SK-MEL-5 (cell line): ENCODE measurements around the gene ABHD10. TPM values are rescaled to one million over a fixed set of nuclear protein-coding genes. Genes with fewer than 3 reads are reported as not detected.

Source experiments
- DNase-seq: peaks from one replicate; pipeline ENCODE4 v3.0.0-alpha.2; 2016; ENCODE audit warnings: low read depth, low spot score
- in situ Hi-C: cut with HindIII; loops from 2 replicates; pipeline ENCODE4 v1.10.0; 2016; ENCODE audit warnings: low sequenced_read_pairs, high pct_unique_total_duplicates, low pct_unique_long_range_greater_than_20kb
- polyA plus RNA-seq, 2 experiments: library from polyadenylated mRNA; depleted of rRNA; stranded (reverse); fragments of >200 nt; gene quantifications; 2 replicates each; pipeline ENCODE4 v1.2.3, GENCODE V29; 2015
- total RNA-seq: library from RNA; depleted of rRNA; stranded (reverse); fragments of >200 nt; shearing (Covaris generic); gene quantifications from 2 replicates; pipeline ENCODE4 v1.2.3, GENCODE V29; 2014; rRNA removed

Gene ABHD10
- total RNA-seq = 60.9 and 66.4 TPM in 2 replicates
- 30.1 and 33.3 TPM in 2 replicates for polyA plus RNA-seq (2015; cell fraction: cytosol; rRNA removed)
- 51.7 and 61.7 TPM in 2 replicates for polyA plus RNA-seq (2015; cell fraction: nucleus; rRNA removed)

DNA sequence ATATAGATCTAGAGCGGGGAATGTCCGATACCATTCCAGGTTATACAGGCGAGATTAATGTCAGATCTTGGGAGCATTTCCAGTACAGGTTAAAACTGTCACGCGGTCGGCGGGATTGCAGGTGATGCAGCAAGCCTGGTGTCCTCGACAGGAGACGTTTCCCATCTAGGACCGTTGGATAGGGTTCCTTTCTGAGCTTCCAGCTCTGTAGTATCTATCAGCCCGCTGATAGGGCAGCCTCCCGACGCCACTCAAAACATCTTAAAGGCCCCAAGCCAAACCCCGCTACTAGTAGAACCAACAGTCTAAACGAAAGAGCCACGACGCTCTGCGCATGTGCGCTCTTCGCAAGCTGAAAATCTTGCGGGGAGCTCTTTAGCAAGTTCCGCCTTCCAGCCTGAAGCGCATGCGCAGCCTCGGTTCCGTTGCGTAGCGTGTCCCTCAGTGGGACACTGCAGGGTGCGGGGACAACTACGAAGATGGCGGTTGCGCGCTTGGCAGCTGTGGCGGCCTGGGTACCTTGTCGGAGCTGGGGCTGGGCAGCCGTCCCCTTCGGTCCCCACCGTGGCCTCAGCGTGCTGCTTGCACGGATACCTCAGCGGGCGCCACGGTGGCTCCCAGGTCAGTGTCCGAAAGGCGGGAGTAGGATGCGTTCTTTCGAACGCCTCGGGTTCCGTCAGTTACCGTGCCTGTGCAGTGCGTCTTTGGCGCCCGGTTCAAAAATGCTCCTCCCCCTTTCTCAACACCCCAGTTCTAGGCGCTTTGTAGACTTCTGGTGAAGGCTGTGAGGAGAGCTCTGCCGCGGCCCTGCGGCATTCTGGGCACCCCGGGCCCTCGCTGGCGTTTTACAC, at the start of gene ABHD10:
Gene ABHD10 (plus strand): TSS at position 444 of the 851 bp plus-strand sequence. CDS start 36 bp downstream, at position 480.
- in situ Hi-C loops = no loop called here
- peak; percentile 99 for DNase-seq

- in situ Hi-C loops = no loop called here
Observed at GRCh38 chr3:111929484-111929883, 49.3 kb upstream of the ABHD10 start.

DNA sequence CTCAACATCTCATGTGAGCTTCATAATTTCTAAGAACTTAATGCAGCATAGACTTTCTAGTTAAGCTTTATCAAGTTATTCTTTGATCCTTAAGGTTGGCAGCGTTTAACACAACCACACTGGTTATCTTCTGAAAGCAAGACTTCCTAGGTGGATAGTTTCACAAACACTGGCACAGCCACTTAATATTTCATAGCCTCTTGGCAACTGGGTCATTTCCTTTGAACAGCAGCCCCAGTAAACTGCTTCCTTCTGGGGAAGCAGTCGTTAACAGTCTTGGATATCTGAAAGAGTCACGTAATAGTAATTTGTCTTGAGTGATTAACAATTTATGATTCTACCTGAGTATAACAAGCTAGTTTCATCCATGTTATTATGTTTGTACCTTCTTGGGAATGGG, 45.9 kb upstream of the ABHD10 start:
- no peak for DNase-seq
- in situ Hi-C loops = no loop called here

More at GRCh38 chr3:111929484-111929883, 49.3 kb upstream of the ABHD10 start:
- no peak for DNase-seq

DNA sequence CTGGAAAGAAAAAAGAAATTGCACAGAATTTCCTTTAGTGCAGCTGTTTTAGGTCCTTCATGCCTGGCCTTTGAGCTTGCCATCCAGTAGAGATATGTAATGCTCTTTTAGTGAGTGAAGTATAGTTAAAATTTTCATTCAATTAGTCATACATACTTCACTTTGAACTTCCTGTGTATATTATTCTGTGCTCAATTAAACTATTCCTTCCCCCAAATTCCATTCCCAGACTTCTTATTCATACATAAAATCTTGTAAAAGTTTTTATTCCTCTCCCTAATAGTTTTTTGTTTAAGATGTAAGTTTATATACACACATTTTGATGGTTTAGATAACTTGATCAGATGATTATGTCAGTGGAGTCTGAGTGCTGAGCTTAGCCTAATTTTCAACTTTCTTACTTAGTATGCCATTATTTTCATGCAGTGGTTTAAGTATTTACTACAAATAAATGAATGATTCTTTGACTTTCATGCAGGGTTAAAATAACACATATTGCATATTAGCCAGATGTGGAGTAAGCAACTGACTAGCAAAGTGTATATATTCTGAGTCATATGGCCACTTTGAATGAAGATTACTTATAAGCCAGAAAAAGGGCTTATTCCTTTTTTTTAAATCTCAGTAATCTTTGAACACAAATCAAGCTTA, 42.5 kb upstream of the ABHD10 start:
- in situ Hi-C loops = no loop called here
- DNase-seq = no peak

GRCh38 chr3:111936967-111937366, 41.9 kb upstream of the ABHD10 start:
- DNase-seq = no peak
- in situ Hi-C loops = no loop called here

GRCh38 chr3:111937871-111938270, 41.0 kb upstream of the ABHD10 start:
- in situ Hi-C loops = no loop called here
- DNase-seq = no peak

DNA sequence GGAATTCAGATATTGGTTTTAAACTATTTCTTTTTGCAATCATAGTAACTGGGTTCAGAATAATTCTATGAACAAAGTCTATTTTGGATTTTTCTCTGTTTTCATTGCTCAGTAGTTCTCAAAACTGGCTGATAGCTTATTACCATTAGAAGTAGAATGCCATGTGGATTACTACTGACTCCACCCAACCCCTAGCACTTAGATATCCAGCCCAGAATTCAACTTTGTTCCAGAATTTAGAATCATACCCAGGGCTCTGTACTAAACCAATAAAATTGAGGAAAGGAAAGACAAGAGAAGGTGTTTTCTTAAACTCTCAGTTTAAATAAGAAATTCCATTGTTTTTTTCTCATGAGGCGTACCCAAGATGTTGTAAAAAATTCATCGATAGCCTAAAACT, 39.0 kb upstream of the ABHD10 start:
- DNase-seq = no peak
- in situ Hi-C loops = no loop called here

- DNase-seq = no peak
- in situ Hi-C loops = no loop called here
Observed at GRCh38 chr3:111943533-111943932, 35.3 kb upstream of the ABHD10 start.

DNA sequence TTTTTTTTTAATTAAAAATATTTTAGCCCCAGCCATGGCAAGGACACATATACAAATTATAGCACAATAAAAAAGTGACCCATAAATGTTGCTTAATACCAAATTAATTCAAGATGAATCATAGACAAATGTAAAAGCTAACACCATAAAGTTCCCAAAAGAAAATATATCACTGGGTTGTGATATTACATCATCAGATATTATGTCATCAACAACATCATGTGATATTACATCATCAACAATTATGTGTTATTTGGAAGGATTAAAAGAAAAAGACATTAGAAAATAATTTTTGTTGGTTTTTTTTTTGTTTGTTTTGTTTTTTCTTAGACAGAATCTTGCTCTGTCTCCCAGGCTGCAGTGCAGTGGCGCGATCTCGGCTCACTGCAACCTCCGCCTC, 34.5 kb upstream of the ABHD10 start:
- in situ Hi-C loops = no loop called here
- DNase-seq = no peak

- DNase-seq = no peak
Observed at GRCh38 chr3:111947231-111947630, 31.6 kb upstream of the ABHD10 start.

DNA sequence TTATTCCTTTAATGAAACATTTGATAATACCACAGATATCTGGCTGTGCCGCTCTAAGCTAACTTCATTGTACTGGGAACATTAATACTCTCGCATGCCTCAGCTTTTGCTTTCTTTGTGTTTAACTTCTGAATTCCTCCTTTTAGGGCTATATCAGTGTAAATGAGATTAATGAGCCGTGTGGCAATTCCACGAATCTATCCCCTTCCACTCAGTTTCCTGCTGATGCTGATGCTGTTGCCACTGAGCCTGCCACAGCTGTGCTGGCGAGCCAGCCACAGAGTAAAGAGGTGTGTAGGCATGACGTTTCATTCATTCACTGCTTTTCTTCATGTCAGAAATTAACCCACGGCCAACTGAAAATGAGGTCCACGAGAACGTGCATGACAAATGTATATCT, 30.0 kb upstream of the ABHD10 start:
- no peak for DNase-seq
- in situ Hi-C loops = no loop called here

More at GRCh38 chr3:111947231-111947630, 31.6 kb upstream of the ABHD10 start:
- in situ Hi-C loops = no loop called here

DNA sequence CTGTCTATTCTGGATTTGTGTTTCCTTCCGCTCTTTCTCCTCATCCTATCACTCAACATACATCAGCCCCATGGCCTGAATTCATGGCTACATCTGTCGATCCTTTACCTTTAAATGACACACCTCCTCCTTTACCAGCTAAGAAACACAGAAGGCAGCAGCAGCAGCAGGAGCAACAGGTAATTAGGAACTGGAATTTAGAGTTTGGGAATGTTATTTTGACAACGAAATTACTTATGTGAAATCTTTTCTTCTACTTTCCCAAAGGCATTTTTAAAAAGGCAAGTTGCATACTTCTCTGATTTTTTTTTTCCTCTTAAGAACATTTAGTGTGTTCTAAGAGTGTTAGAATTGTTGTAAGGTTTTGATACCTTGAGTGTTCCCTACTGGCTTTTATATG, 29.1 kb upstream of the ABHD10 start:
- DNase-seq = no peak
- in situ Hi-C loops = loop anchor here (25.0 kb wide), 1 partner anchor 237 kb away; no protein-coding TSS in a partner anchor

DNA sequence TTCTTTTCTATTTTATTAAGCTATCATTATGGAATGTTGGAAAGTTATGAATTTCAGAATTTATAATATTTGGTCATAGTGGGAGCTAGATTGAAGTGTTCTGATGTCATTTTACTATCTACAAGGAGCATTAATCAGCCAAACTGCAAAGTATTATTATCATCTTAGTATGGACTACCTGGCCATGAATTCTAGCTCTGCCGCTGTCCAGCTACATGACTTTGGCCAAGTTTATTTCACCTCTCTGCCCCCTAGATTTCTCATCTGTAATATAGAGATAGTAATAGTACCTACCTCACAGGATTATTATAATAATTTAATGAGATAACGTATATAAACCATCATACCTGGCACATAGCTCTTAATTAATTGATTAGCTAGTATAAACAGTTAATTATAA, 27.8 kb upstream of the ABHD10 start:
- DNase-seq = no peak
- in situ Hi-C loops = loop anchor here (25.0 kb wide), 1 partner anchor 239 kb away; no protein-coding TSS in a partner anchor

GRCh38 chr3:111952086-111952485, 26.7 kb upstream of the ABHD10 start:
- DNase-seq = no peak
- in situ Hi-C loops = loop anchor here (25.0 kb wide), 1 partner anchor 240 kb away; no protein-coding TSS in a partner anchor

DNA sequence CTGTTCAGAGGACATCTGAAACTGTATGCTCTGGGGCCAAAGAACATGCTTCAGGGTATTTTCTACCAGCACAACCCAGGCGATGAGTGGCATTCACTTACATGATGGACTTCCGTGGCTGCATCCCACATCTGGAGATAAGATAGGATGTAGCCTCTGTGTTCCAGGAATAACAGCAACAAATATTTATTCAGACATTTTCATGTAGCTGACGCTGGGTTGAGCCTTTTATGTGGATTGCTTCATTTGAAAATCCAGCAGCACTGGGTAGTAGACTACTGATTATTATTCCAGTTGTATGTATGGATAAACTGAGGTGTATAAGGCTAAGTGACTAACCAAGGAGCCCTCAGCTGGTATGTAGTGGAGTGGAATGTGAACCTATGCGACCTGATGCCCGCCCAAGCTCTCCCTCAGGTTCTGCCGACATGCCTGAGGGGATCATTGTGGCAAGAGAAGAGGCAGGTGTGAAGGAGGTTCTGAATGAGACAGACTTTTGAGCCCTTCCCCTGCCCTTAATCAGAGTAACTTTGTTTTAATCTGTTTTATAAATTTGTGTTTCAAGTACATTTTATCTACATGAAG, 25.9 kb upstream of the ABHD10 start:
- in situ Hi-C loops = loop anchor here (25.0 kb wide), 1 partner anchor 241 kb away; no protein-coding TSS in a partner anchor
- DNase-seq = no peak

- in situ Hi-C loops = loop anchor here (25.0 kb wide), 1 partner anchor 242 kb away; no protein-coding TSS in a partner anchor
- no peak for DNase-seq
Observed at GRCh38 chr3:111954228-111954990, 24.4 kb upstream of the ABHD10 start.

DNA sequence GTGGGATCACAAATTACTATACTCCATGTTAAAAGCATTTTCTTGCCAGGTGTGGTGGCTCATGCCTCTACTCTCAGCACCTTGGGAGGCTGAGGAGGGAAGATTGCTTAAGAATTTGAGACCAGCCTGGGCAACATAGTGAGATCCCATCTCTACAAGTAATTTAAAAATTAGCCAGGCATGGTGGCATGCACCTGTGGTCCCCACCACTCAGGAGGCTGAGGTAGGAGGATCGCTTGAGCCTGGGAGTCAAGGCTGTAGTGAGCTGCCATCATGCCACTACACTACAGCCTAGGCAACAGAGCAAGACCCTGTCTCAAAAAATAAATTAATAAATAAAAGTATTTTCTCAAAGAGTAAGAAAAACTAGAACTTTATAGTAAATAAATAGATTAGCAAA, 22.9 kb upstream of the ABHD10 start:
- in situ Hi-C loops = loop anchor here (25.0 kb wide), 1 partner anchor 244 kb away; no protein-coding TSS in a partner anchor
- no peak for DNase-seq
